K562 (cell line): ENCODE data around the gene GFI1B. TPM values are rescaled to one million over a fixed set of nuclear protein-coding genes. Genes with fewer than 3 reads are reported as not detected.

Source experiments
- ATAC-seq: fragments of 200-7000 bp; cut with Tn5 transposase; 3 replicates; pipeline ENCODE4 v1.9.1; 2020; ENCODE audit warnings: moderate library complexity
- BruUV-seq: library from RNA; stranded (reverse); fragments of 400-500 nt; replicated peaks from 2 replicates; lab custom pipeline; 2021; lab: Mats Ljungman, UMichigan
- CTCF ChIA-PET: fragments of 300-600 bp; formaldehyde crosslinking; extraction: SDS; loops from one replicate; lab custom pipeline; 2021; ENCODE audit warnings: low intra/inter-chr PET ratio; lab: Yijun Ruan, JAX
- POLR2A ChIA-PET: fragments of 300-600, 350-650 bp; sonication (Branson Sonifier 250); formaldehyde crosslinking; extraction: SDS; loops from one replicate; lab custom pipeline; 2021; ENCODE audit warnings: antibody characterized with exemption, inconsistent platforms; lab: Yijun Ruan, JAX
- DNase-seq, 4 experiments: peaks; one replicate each; pipeline versions ENCODE4 v3.0.0 to v3.0.0-alpha.2; 2011 to 2018; ENCODE audit warnings: low spot score in 3 of 4, mixed read lengths in 3 of 4; ENCODE audit errors: extremely low read depth in 1 of 4
- FAIRE-seq: peaks from 2 replicates; lab custom pipeline; 2011; peaks lifted over from hg19 to GRCh38; lab: Jason Lieb, UNC
- H2AFZ ChIP-seq: 2 replicates; pipeline ENCODE4 v1.6.0; 2011; ENCODE audit warnings: low read depth, low read length, control low read depth, inconsistent platforms
- H3K27ac ChIP-seq: fragments of 200-600 bp; 3 replicates; pipeline ENCODE4 v1.8.0; 2011; ENCODE audit warnings: low read depth, mild to moderate bottlenecking, control low read depth, inconsistent platforms, low read length, moderate library complexity, mixed read lengths; ENCODE audit errors: extremely low read depth
- H3K27me3 ChIP-seq, 2 experiments: fragments of 300-600 bp in 1 of 2; 2 replicates in 1 of 2; 3 replicates in 1 of 2; pipeline versions ENCODE4 v1.6.0 to v1.8.0; 2011; ENCODE audit warnings: inconsistent platforms in 2 of 2, low read length in 2 of 2, mild to moderate bottlenecking in 1 of 2, mixed read lengths in 1 of 2, moderate library complexity in 1 of 2; ENCODE audit not compliant: control insufficient read depth in 2 of 2, insufficient read depth in 2 of 2
- H3K36me3 ChIP-seq: fragments of 300-600 bp; 3 replicates; pipeline ENCODE4 v1.8.0; 2011; ENCODE audit warnings: mild to moderate bottlenecking, low read length, inconsistent platforms; ENCODE audit not compliant: control insufficient read depth, insufficient read depth
- H3K4me1 ChIP-seq, 2 experiments: fragments of 200-600 bp in 1 of 2; replicated peaks in 1 of 2; 2 replicates in 1 of 2; 3 replicates in 1 of 2; pipeline versions ENCODE4 v1.5.1 to v1.8.0; 2011; ENCODE audit warnings: inconsistent platforms in 2 of 2, low read length in 2 of 2, mild to moderate bottlenecking in 1 of 2, mixed read lengths in 1 of 2, moderate library complexity in 1 of 2; ENCODE audit not compliant: control insufficient read depth in 2 of 2, insufficient read depth in 2 of 2
- H3K4me2 ChIP-seq: 2 replicates; pipeline ENCODE4 v1.6.1; 2011; ENCODE audit warnings: low read length, control low read depth, inconsistent platforms, mixed read lengths; ENCODE audit not compliant: insufficient read depth
- H3K4me3 ChIP-seq: fragments of 200-600 bp; sonication (generic), shearing (Covaris generic); 2 replicates; pipeline ENCODE4 v1.5.1; 2016; ENCODE audit warnings: control low read depth, inconsistent platforms
- H3K79me2 ChIP-seq: fragments of 200-600 bp; 3 replicates; pipeline ENCODE4 v1.8.0; 2011; ENCODE audit warnings: low read length, inconsistent platforms; ENCODE audit not compliant: control insufficient read depth, insufficient read depth
- H3K9ac ChIP-seq, 2 experiments: 2 replicates each; pipeline versions ENCODE4 v1.6.0 to v1.6.1; 2011; ENCODE audit warnings: low read depth in 2 of 2, low read length in 2 of 2, control low read depth in 1 of 2, inconsistent platforms in 1 of 2, mild to moderate bottlenecking in 1 of 2, mixed read lengths in 1 of 2; ENCODE audit not compliant: insufficient read depth in 1 of 2
- H3K9me1 ChIP-seq: one replicate; pipeline ENCODE4 v1.6.0; 2011; ENCODE audit warnings: inconsistent platforms, mild to moderate bottlenecking, low read length, moderate library complexity; ENCODE audit not compliant: control insufficient read depth, insufficient read depth
- H3K9me3 ChIP-seq: replicated peaks from 2 replicates; pipeline ENCODE4 v1.5.1; 2011; ENCODE audit warnings: low read depth, low read length, inconsistent platforms; ENCODE audit not compliant: control insufficient read depth, insufficient read depth
- H4K20me1 ChIP-seq: replicated peaks from 2 replicates; pipeline ENCODE4 v1.6.1; 2011; ENCODE audit warnings: low read length, inconsistent platforms, mixed read lengths; ENCODE audit not compliant: control insufficient read depth, insufficient read depth
- ZNF584 ChIP-seq: fragments of 200-800 bp; sonication (Bioruptor generic); IDR thresholded peaks from 2 replicates; pipeline ENCODE4 v1.6.1; 2016; ENCODE audit warnings: low read depth, mild to moderate bottlenecking, missing genetic modification characterization, missing compliant biosample characterization
- WGBS: fragments of 100-300 bp; shearing (Covaris generic); methylation state at CpG from one replicate; pipeline ENCODE4 v1.1.6; 2016; ENCODE audit warnings: low coverage, mixed read lengths; ENCODE audit not compliant: insufficient coverage; ENCODE audit errors: missing lambda C conversion rate; 5-methylcytosine and 5-hydroxymethylcytosine counted together
- in situ Hi-C: fragments of 300-500 bp; cut with MboI; formaldehyde crosslinking; loops from 4 replicates; pipeline ENCODE4 v1.15.0; 2018; ENCODE audit warnings: inconsistent platforms, mixed read lengths
- intact Hi-C: fragments of 100-400 bp; cut with micrococcal nuclease; formaldehyde crosslinking; loops from 2 replicates; pipeline ENCODE4 v1.14.2; 2022
- polyA plus RNA-seq, 8 experiments: library from polyadenylated mRNA; depleted of rRNA in 4 of 8; stranded (reverse) in 5 of 8; unstranded in 3 of 8; fragments of >200 nt; fragmentation: Nextera tagmentation in 2 of 8; fragmentation: Illumina TruSeq in 1 of 8; extraction: Ambion mirVana in 2 of 8; extraction: Trizol in 1 of 8; gene quantifications; 2 replicates each; pipeline versions ENCODE4 v1.2.1 to v1.2.3, GENCODE V29; 2011 to 2014; ENCODE audit warnings: inconsistent platforms in 1 of 8, missing spikeins in 1 of 8
- total RNA-seq, 7 experiments: library from RNA; depleted of rRNA in 6 of 7; stranded (reverse); fragments of >200 nt in 6 of 7; fragmentation: Illumina TruSeq in 2 of 7; extraction: Trizol in 2 of 7; gene quantifications; 2 replicates each; pipeline versions ENCODE4 v1.2.1 to v1.2.3, GENCODE V29; 2011 to 2021; ENCODE audit warnings: low replicate concordance in 1 of 7
- TF ChIP-seq, protein P1 (sequence below): sonication (generic); formaldehyde crosslinking; IDR thresholded peaks from 2 replicates; pipeline ENCODE4 v1.8.1; 2023; ENCODE audit warnings: missing genetic modification reagents, mild to moderate bottlenecking, borderline replicate concordance
- TF ChIP-seq, protein P2 (sequence below), 2 experiments: fragments of 150-350 bp in 1 of 2; IDR thresholded peaks; 2 replicates each; pipeline ENCODE4 v1.6.1; 2012 to 2016; ENCODE audit warnings: low read depth in 2 of 2, low read length in 2 of 2, mild to moderate bottlenecking in 1 of 2, moderate library complexity in 1 of 2
- TF ChIP-seq, protein P3 (sequence below): fragments of 200-400 bp; formaldehyde crosslinking; IDR thresholded peaks from 2 replicates; pipeline ENCODE4 v1.6.1; 2017; ENCODE audit warnings: mild to moderate bottlenecking, low read depth, low read length, moderate library complexity
- TF ChIP-seq, protein P4 (sequence below), 2 experiments: fragments of 450-650 bp in 1 of 2; sonication (generic) in 1 of 2; formaldehyde crosslinking in 1 of 2; IDR thresholded peaks in 1 of 2; conservative IDR thresholded peaks in 1 of 2; 2 replicates each; pipeline versions ENCODE4 v1.6.1 to v1.8.1; 2016 to 2023; ENCODE audit warnings: mild to moderate bottlenecking in 2 of 2, moderate library complexity in 2 of 2, inconsistent platforms in 1 of 2, missing genetic modification reagents in 1 of 2

The GFI1B gene
- total and polyA plus RNA-seq, 9 of the 15 experiments (the other 6 are each of a cell fraction or from before 2014, with no cell fraction given) = 8.0 to 75.7 (median 34.5) TPM

DNA sequence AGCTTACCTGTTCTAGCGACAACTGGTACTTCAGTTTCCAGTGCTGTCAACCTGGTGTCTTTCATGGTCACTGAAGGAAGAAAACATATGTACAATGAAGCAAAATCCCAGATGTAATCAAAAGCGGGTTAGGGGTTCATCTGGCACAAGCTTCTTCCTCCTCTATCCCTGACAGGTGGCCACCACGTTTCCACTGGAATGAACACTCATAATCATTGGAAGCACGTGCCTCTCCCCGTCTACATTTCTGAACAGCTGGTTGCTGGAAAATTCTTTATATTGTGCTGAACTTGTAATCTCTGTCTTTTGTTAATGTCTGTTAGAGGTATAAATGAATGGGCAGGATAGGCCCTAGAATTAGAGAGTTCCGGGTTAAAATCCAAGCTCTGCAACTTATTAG is 43.5 kb upstream of the GFI1B start:
- peaks cover 23% of the 10 kb centered on the region; the same call in 2 of the 3 replicates for H3K79me2 ChIP-seq
- no peak for ATAC-seq
- TF ChIP-seq, protein P1, sequence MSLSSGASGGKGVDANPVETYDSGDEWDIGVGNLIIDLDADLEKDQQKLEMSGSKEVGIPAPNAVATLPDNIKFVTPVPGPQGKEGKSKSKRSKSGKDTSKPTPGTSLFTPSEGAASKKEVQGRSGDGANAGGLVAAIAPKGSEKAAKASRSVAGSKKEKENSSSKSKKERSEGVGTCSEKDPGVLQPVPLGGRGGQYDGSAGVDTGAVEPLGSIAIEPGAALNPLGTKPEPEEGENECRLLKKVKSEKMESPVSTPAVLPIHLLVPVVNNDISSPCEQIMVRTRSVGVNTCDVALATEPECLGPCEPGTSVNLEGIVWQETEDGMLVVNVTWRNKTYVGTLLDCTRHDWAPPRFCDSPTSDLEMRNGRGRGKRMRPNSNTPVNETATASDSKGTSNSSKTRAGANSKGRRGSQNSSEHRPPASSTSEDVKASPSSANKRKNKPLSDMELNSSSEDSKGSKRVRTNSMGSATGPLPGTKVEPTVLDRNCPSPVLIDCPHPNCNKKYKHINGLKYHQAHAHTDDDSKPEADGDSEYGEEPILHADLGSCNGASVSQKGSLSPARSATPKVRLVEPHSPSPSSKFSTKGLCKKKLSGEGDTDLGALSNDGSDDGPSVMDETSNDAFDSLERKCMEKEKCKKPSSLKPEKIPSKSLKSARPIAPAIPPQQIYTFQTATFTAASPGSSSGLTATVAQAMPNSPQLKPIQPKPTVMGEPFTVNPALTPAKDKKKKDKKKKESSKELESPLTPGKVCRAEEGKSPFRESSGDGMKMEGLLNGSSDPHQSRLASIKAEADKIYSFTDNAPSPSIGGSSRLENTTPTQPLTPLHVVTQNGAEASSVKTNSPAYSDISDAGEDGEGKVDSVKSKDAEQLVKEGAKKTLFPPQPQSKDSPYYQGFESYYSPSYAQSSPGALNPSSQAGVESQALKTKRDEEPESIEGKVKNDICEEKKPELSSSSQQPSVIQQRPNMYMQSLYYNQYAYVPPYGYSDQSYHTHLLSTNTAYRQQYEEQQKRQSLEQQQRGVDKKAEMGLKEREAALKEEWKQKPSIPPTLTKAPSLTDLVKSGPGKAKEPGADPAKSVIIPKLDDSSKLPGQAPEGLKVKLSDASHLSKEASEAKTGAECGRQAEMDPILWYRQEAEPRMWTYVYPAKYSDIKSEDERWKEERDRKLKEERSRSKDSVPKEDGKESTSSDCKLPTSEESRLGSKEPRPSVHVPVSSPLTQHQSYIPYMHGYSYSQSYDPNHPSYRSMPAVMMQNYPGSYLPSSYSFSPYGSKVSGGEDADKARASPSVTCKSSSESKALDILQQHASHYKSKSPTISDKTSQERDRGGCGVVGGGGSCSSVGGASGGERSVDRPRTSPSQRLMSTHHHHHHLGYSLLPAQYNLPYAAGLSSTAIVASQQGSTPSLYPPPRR (CRISPR knock-in tag) = no peak
- TF ChIP-seq, protein P2, sequence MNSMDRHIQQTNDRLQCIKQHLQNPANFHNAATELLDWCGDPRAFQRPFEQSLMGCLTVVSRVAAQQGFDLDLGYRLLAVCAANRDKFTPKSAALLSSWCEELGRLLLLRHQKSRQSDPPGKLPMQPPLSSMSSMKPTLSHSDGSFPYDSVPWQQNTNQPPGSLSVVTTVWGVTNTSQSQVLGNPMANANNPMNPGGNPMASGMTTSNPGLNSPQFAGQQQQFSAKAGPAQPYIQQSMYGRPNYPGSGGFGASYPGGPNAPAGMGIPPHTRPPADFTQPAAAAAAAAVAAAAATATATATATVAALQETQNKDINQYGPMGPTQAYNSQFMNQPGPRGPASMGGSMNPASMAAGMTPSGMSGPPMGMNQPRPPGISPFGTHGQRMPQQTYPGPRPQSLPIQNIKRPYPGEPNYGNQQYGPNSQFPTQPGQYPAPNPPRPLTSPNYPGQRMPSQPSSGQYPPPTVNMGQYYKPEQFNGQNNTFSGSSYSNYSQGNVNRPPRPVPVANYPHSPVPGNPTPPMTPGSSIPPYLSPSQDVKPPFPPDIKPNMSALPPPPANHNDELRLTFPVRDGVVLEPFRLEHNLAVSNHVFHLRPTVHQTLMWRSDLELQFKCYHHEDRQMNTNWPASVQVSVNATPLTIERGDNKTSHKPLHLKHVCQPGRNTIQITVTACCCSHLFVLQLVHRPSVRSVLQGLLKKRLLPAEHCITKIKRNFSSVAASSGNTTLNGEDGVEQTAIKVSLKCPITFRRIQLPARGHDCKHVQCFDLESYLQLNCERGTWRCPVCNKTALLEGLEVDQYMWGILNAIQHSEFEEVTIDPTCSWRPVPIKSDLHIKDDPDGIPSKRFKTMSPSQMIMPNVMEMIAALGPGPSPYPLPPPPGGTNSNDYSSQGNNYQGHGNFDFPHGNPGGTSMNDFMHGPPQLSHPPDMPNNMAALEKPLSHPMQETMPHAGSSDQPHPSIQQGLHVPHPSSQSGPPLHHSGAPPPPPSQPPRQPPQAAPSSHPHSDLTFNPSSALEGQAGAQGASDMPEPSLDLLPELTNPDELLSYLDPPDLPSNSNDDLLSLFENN (IDR thresholded peaks at IDR 0.05; ENCODE audit: low read depth in 2 of 2, low read length in 2 of 2) = no peak
- TF ChIP-seq ZNF584 = no peak
- TF ChIP-seq, protein P3, sequence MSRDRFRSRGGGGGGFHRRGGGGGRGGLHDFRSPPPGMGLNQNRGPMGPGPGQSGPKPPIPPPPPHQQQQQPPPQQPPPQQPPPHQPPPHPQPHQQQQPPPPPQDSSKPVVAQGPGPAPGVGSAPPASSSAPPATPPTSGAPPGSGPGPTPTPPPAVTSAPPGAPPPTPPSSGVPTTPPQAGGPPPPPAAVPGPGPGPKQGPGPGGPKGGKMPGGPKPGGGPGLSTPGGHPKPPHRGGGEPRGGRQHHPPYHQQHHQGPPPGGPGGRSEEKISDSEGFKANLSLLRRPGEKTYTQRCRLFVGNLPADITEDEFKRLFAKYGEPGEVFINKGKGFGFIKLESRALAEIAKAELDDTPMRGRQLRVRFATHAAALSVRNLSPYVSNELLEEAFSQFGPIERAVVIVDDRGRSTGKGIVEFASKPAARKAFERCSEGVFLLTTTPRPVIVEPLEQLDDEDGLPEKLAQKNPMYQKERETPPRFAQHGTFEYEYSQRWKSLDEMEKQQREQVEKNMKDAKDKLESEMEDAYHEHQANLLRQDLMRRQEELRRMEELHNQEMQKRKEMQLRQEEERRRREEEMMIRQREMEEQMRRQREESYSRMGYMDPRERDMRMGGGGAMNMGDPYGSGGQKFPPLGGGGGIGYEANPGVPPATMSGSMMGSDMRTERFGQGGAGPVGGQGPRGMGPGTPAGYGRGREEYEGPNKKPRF = no peak
- TF ChIP-seq, protein P4, sequence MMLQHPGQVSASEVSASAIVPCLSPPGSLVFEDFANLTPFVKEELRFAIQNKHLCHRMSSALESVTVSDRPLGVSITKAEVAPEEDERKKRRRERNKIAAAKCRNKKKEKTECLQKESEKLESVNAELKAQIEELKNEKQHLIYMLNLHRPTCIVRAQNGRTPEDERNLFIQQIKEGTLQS (IDR thresholded peaks at IDR 0.05) = no peak
- TF ChIP-seq, protein P4 (CRISPR knock-in tag; conservative IDR thresholded peaks at IDR 0.05) = no peak

More for the DNA sequence above, 43.5 kb upstream of the GFI1B start:
- Histone ChIP-seq H3K9ac (no peak overlapping the region), H3K4me3 (no peak overlapping the region), H3K27me3 (no peaks in the 10 kb centered on the region), H3K4me1 (no peaks in the 10 kb centered on the region; a peak in 2 of 5 replicates), H3K27ac (no peak overlapping the region), H3K9me1 (no peaks in the 10 kb centered on the region), H4K20me1 (no peaks in the 10 kb centered on the region), H3K9me3 (no peaks in the 10 kb centered on the region), H2AFZ (no peak overlapping the region), H3K36me3 (peaks cover 9% of the 10 kb centered on the region; the same call in 1 of the 3 replicates), H3K4me2 (no peak overlapping the region)
- 78% methylated on average over 6 of the region's 6 CpGs for WGBS
- FAIRE-seq = no peak
- ChIA-PET CTCF (no interaction called here), POLR2A (interaction anchor here (1.1 to 3.0 kb wide), 6 partner anchors 9 to 141 kb away, joined by 3 to 19 read pairs (median 4); partner anchors contain the start of gene TSC1)
- intact Hi-C loops = no loop called here
- in situ Hi-C loops = no loop called here
- DNase-seq = no peak
- no TSS peak for BruUV-seq
